Hepatocyte (in vitro differentiated cells): ENCODE measurements around the gene TAF8. TPM values are rescaled to one million over a fixed set of nuclear protein-coding genes. Genes with fewer than 3 reads are reported as not detected.

Source experiments
- DNase-seq: peaks from one replicate; pipeline ENCODE4 v3.0.0-alpha.2; 2016; ENCODE audit warnings: low spot score
- H2AFZ ChIP-seq: fragments of 200-600 bp; sonication (generic); 2 replicates; pipeline ENCODE4 v1.6.0; 2016; ENCODE audit warnings: antibody characterized with exemption, mild to moderate bottlenecking
- H3K27ac ChIP-seq: fragments of 200-600 bp; sonication (generic); 2 replicates; pipeline ENCODE4 v1.5.1; 2016; ENCODE audit warnings: mild to moderate bottlenecking
- H3K27me3 ChIP-seq: fragments of 200-600 bp; sonication (generic); 2 replicates; pipeline ENCODE4 v1.6.1; 2016
- H3K36me3 ChIP-seq: fragments of 200-600 bp; sonication (generic); replicated peaks from 2 replicates; pipeline ENCODE4 v1.5.1; 2016; ENCODE audit warnings: low read depth; ENCODE audit not compliant: insufficient read depth
- H3K4me1 ChIP-seq: fragments of 200-600 bp; sonication (generic); 2 replicates; pipeline ENCODE4 v1.5.1; 2016; ENCODE audit warnings: mild to moderate bottlenecking, moderate library complexity; ENCODE audit not compliant: insufficient read depth
- H3K4me2 ChIP-seq: fragments of 200-600 bp; sonication (generic); 2 replicates; pipeline ENCODE4 v1.6.0; 2016
- H3K4me3 ChIP-seq: fragments of 200-600 bp; sonication (generic); 2 replicates; pipeline ENCODE4 v1.5.1; 2016; ENCODE audit warnings: mild to moderate bottlenecking
- H3K79me2 ChIP-seq: fragments of 200-600 bp; sonication (generic); 2 replicates; pipeline ENCODE4 v1.6.0; 2017; ENCODE audit warnings: mild to moderate bottlenecking
- H3K9me2 ChIP-seq: fragments of 200-600 bp; sonication (generic); replicated peaks from 2 replicates; pipeline ENCODE4 v1.6.0; 2017; ENCODE audit warnings: mild to moderate bottlenecking; ENCODE audit not compliant: insufficient read depth
- H3K9me3 ChIP-seq: fragments of 200-600 bp; sonication (generic); 2 replicates; pipeline ENCODE4 v1.5.1; 2016; ENCODE audit warnings: low read depth, mild to moderate bottlenecking
- H4K20me1 ChIP-seq: fragments of 200-600 bp; sonication (generic); 2 replicates; pipeline ENCODE4 v1.6.0; 2016; ENCODE audit warnings: mild to moderate bottlenecking; ENCODE audit not compliant: insufficient read depth, poor library complexity, severe bottlenecking
- EZH2 ChIP-seq: fragments of 200-600 bp; sonication (generic); IDR thresholded peaks from 2 replicates; pipeline ENCODE4 v1.6.1; 2016; ENCODE audit warnings: antibody characterized with exemption, mild to moderate bottlenecking, borderline replicate concordance
- EZH2phosphoT487 ChIP-seq: fragments of 200-600 bp; sonication (generic); IDR thresholded peaks from one replicate; pipeline ENCODE4 v1.6.1; 2018; ENCODE audit warnings: antibody characterized with exemption, mild to moderate bottlenecking, low read depth, moderate library complexity; ENCODE audit not compliant: unreplicated experiment, severe bottlenecking
- WGBS: methylation state at CpG from one replicate; pipeline ENCODE4 v1.1.6; 2016; ENCODE audit warnings: low lambda C conversion rate; ENCODE audit errors: missing lambda C conversion rate; 5-methylcytosine and 5-hydroxymethylcytosine counted together
- polyA plus RNA-seq: library from polyadenylated mRNA; unstranded; fragments of >200 nt; fragmentation: Nextera tagmentation; extraction: Ambion mirVana; gene quantifications from 2 replicates; pipeline ENCODE4 v1.2.1, GENCODE V29; 2016
- total RNA-seq: library from RNA; depleted of rRNA; stranded (reverse); fragments of >200 nt; gene quantifications from 2 replicates; pipeline ENCODE4 v1.2.3, GENCODE V29; 2014
- TF ChIP-seq, protein P1 (sequence below): fragments of 200-600 bp; sonication (generic); IDR thresholded peaks from 2 replicates; pipeline ENCODE4 v1.5.1; 2016; ENCODE audit warnings: antibody characterized with exemption, mild to moderate bottlenecking; ENCODE audit not compliant: poor library complexity

TAF8 gene
- total and polyA plus RNA-seq, 2 experiments from 2014 or later = 14.0 to 25.1 TPM

DNA sequence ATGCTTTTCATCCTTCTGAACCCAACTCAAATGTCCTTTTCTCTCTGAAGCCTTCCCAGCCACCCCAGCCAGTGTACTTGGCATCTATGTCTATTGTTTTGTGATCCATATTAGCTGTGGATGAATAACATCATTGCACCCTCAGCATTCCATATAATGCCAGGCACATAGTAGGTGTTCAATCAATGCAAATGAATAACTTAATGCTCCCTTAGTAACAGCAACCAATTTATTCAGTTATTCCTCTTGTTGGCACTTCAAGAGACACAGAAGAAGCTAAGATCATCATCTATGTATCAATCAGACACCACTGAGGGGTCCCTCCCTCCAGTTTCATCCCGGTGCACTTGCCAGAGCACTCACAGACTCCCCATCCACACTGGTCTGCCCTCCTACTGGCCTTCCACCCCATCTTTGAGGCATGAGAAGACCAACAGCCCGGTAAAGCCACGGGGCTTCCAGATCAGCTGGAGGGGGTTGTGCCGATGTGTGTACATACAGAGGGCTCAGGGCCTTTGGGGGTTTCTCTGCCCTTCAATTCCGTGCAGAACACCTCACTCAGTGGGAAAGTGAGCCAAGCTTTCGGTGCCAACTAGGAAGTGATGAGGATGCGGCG is 2.4 kb upstream of the TAF8 start:
- Histone ChIP-seq H4K20me1 (no peaks in the 10 kb centered on the region), H3K9me2 (no peaks in the 10 kb centered on the region)

DNA sequence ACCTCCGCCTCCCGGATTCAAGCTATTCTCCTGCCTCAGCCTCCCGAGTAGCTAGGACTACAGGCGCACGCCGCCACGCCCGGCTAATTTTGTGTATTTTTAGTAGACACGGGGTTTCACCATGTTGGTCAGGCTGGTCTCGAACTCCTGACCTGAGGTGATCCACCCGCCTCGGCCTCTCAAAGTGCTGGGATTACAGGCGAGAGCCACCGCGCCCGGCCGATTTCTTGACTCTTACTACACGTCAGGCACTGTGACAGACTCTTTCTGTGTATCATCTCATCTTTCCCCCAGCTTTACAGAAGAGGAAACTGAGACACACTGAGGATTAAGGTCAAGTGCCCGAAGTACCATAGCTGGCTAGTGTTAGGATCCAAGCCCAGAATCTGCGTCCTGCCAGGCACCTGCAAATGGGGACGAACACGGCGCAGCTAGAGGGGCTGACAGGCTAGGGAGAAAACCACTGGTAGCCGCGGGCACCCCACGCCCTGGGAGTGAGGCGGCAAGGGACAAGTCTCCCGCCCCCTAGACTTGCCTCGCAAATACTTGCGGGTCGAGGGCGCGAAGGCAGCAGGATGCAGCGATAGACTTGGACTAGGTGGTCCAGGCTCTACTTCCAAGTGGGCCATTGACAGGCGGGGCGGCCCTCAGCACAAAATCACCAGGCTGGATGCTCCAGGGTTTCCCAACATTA is 1.1 kb upstream of the TAF8 start:
- DNase-seq = no peak
- Histone ChIP-seq H3K36me3 (no peaks in the 10 kb centered on the region), H3K27ac (peak overlapping the region; percentile 92), H3K4me1 (peaks cover 43% of the 10 kb centered on the region), H3K27me3 (no peaks in the 10 kb centered on the region), H3K9me3 (no peaks in the 10 kb centered on the region), H3K79me2 (peaks cover 33% of the 10 kb centered on the region), H2AFZ (peak overlapping the region; percentile 91), H4K20me1 (no peaks in the 10 kb centered on the region), H3K9me2 (no peaks in the 10 kb centered on the region), H3K4me3 (peak overlapping the region; percentile 91), H3K4me2 (peak overlapping the region; percentile 93)
- TF ChIP-seq EZH2 (no peak), EZH2phosphoT487 (no peak)
- TF ChIP-seq, protein P1, sequence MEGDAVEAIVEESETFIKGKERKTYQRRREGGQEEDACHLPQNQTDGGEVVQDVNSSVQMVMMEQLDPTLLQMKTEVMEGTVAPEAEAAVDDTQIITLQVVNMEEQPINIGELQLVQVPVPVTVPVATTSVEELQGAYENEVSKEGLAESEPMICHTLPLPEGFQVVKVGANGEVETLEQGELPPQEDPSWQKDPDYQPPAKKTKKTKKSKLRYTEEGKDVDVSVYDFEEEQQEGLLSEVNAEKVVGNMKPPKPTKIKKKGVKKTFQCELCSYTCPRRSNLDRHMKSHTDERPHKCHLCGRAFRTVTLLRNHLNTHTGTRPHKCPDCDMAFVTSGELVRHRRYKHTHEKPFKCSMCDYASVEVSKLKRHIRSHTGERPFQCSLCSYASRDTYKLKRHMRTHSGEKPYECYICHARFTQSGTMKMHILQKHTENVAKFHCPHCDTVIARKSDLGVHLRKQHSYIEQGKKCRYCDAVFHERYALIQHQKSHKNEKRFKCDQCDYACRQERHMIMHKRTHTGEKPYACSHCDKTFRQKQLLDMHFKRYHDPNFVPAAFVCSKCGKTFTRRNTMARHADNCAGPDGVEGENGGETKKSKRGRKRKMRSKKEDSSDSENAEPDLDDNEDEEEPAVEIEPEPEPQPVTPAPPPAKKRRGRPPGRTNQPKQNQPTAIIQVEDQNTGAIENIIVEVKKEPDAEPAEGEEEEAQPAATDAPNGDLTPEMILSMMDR = no peak
- 84% methylated on average over 36 of the region's 36 CpGs for WGBS

More for the DNA sequence above, 2.4 kb upstream of the TAF8 start:
- WGBS = 3% methylated on average over 8 of the region's 8 CpGs
- Histone ChIP-seq H3K4me2 (peak overlapping the region; percentile 93), H3K4me1 (peaks cover 51% of the 10 kb centered on the region), H3K9me3 (no peaks in the 10 kb centered on the region), H3K36me3 (no peaks in the 10 kb centered on the region), H3K27ac (peak overlapping the region; percentile 92), H3K27me3 (no peaks in the 10 kb centered on the region), H3K4me3 (peak overlapping the region; percentile 91), H2AFZ (peak overlapping the region; percentile 91), H3K79me2 (peaks cover 39% of the 10 kb centered on the region)
- TF ChIP-seq EZH2phosphoT487 (no peak), EZH2 (no peak)
- TF ChIP-seq, protein P1 = no peak
- DNase-seq = no peak

DNA sequence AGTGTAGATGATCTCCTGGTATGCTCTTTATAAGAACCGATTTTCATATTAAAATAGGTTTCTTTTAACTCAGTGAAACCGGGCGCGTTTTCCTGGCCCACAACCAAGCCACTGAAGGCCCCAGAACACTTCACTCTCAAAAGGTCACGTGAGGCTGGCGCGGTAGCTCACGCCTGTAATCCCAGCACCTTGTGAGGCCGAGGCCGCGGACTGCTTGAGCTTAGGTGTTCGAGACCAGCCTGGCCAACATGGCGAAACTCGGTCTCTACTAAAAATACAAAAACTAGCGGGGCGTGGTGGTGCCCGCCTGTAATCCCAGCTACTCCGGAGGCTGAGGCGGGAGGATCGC is 402 bp upstream of the TAF8 start:
- H3K36me3 ChIP-seq = no peaks in the 10 kb centered on the region
- DNase-seq = no peak
- H3K9me2 ChIP-seq = no peaks in the 10 kb centered on the region
- peaks cover 37% of the 10 kb centered on the region for H3K79me2 ChIP-seq
- peaks cover 37% of the 10 kb centered on the region for H3K4me1 ChIP-seq
- H3K4me2 ChIP-seq = peak overlapping the region; percentile 67
- H4K20me1 ChIP-seq = no peaks in the 10 kb centered on the region
- H3K27ac ChIP-seq = no peak overlapping the region
- H2AFZ ChIP-seq = peak overlapping the region; percentile 34
- H3K9me3 ChIP-seq = no peaks in the 10 kb centered on the region
- H3K27me3 ChIP-seq = no peaks in the 10 kb centered on the region
- TF ChIP-seq EZH2phosphoT487 = no peak
- no peak for TF ChIP-seq EZH2
- TF ChIP-seq, protein P1 = no peak
- WGBS = 78% methylated on average over 18 of the region's 20 CpGs
- H3K4me3 ChIP-seq = no peak overlapping the region
